Duodenal mucosa (tissue), 2 donors: Measurements from ENCODE around the gene SMIM13.

Experiments
- H3K27ac ChIP-seq: one replicate; pipeline ENCODE4 v1.7.0; 2013; ENCODE audit warnings: low read depth, low read length
- H3K27me3 ChIP-seq, 2 donors: one replicate each; pipeline ENCODE4 v1.7.0; 2013; ENCODE audit warnings: low read length in 2 of 2, control low read depth in 1 of 2; ENCODE audit not compliant: insufficient read depth in 2 of 2, control insufficient read depth in 1 of 2
- H3K36me3 ChIP-seq, 2 donors: one replicate each; pipeline ENCODE4 v1.7.0; 2013; ENCODE audit warnings: low read length in 2 of 2, control low read depth in 1 of 2; ENCODE audit not compliant: insufficient read depth in 2 of 2, control insufficient read depth in 1 of 2
- H3K4me1 ChIP-seq, 2 donors: one replicate each; pipeline ENCODE4 v1.7.0; 2013; ENCODE audit warnings: low read length in 2 of 2, control low read depth in 1 of 2; ENCODE audit not compliant: insufficient read depth in 2 of 2, control insufficient read depth in 1 of 2
- H3K4me3 ChIP-seq, 2 donors: one replicate each; pipeline ENCODE4 v1.7.0; 2013; ENCODE audit warnings: low read length in 2 of 2, low read depth in 1 of 2
- H3K9ac ChIP-seq, 2 donors: one replicate each; pipeline ENCODE4 v1.7.0; 2013; ENCODE audit warnings: low read length in 2 of 2, low read depth in 1 of 2
- H3K9me3 ChIP-seq, 2 donors: one replicate each; pipeline ENCODE4 v1.7.0; 2013; ENCODE audit warnings: low read length in 2 of 2, control low read depth in 1 of 2; ENCODE audit not compliant: control insufficient read depth in 1 of 2

The SMIM13 gene

DNA sequence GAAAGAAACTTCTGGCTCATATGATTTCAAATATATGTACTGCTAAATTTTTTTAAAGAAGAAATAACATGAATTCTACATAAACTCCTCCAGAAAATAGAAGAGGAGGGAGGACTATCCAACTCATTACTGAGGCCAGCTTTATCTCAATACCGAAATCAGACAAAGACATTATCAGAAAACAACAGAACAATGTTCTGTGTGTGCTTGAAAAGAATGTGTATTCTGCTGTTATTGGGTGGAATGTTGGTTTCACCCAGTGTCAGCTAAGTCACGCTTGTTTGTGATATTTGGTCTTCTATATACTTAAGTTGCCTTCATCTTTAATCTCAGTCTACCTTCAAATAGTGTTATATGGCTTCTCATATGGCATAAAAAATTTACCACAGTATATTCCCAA is 30.9 kb upstream of the SMIM13 start:
- Histone ChIP-seq H3K27me3 (no peaks in the 10 kb centered on the region), H3K9ac (no peak overlapping the region), H3K4me1 (peaks cover 0 to 10% of the 10 kb centered on the region in 2 donors), H3K36me3 (no peaks in the 10 kb centered on the region), H3K27ac (no peak overlapping the region), H3K4me3 (no peak overlapping the region), H3K9me3 (no peaks in the 10 kb centered on the region)

DNA sequence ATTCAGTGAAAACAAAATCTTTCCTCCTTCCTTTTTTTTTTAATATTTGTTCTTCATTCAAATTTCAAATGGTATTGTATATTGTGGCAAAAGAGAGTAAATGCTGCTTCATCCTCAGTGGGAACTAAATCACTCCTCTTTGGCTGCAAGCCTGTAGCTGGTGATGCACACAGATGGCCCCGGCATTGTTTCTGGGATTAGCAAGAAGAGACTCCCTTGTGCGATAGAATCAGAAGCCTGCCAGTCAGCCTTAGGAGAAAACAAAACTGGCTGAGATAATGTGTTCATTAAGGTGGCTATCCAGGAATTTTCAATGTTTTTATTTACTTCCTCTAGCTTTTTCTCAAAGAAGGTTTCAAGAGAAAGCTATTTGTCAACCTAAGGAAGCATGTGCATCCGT is 28.8 kb upstream of the SMIM13 start:
- H3K27ac ChIP-seq = no peak overlapping the region

DNA sequence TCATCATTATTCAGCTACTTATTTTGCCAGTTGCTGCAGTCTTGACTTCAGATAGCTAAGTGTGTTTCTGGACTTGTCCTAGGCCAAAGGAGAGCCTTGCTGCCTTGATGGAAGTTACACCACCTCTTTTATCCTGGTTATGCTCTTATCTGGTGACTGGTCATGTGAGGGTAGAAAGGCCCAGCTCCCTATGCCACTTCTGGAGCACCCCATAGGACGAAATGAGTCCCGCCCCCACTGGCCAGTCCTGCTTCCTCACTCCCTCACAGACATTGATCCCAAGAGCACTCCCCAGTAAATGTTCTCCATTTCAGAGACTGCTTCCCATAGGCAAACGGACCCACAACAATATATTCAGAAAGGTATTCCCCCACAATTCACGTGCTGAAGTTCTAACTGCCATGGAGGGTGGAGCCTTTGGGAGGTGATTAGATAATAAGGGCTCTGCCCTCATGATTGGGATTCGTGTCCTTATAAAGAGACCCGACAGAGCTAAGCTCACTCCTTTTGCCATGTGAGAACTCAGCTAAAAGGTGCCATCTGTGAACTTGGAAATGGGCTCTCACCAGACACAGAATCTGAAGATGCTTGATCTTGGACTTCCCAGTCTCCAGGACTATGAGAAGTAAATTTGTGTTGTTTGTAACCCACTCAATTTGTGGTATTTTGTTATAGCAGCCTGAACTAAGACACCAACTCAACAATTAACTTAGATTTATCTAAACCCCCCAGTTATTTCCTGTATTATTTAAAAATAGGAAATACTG is 28.0 kb upstream of the SMIM13 start:
- no peak overlapping the region for H3K27ac ChIP-seq
- no peaks in the 10 kb centered on the region for H3K27me3 ChIP-seq
- no peaks in the 10 kb centered on the region for H3K9me3 ChIP-seq
- H3K9ac ChIP-seq = no peak overlapping the region
- peaks cover 0 to 17% of the 10 kb centered on the region in 2 donors for H3K4me1 ChIP-seq
- H3K4me3 ChIP-seq = no peak overlapping the region
- no peaks in the 10 kb centered on the region for H3K36me3 ChIP-seq

More for the DNA sequence above, 28.8 kb upstream of the SMIM13 start:
- Histone ChIP-seq H3K4me3 (no peak overlapping the region), H3K4me1 (peaks cover 0 to 17% of the 10 kb centered on the region in 2 donors), H3K9ac (no peak overlapping the region), H3K36me3 (no peaks in the 10 kb centered on the region), H3K27me3 (no peaks in the 10 kb centered on the region), H3K9me3 (no peaks in the 10 kb centered on the region)

DNA sequence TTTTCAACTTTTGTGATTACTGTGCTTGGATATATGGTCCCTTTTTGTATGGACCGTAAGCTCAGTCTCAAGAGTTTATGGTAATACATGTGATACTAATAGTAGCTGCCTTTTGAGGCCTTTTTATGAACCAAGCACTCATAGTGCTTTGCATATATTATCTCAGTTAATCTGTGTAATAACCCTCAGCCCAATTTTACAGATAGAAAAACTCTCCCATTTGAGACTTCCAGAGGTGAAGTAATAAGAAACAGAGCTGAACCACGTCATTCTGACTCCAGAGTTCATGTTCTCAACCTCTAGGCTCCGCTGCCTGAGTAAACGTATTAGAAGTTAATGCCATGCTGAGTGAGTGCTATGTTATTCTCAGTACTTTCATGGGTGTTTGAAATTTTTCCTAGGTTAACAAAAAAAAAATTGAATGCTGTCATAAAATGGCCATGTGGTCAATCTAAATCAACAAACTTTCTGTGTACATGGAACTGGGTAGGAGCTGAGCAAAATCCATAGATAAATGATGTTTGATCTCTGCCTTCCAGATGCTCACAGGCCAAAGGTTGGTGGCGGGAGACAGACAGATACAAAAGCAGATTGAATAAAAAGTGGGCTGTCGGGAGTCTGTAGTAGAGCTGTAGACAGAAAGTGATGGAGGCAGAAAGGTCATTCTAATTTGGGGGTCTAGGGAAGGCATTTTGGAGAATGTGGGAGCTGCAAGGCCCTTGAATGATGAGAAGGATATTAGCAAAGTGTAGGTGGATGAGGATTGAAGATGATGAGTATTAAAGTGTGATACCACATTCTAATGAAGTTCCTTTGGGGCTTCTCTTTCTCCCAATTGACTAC is 26.9 kb upstream of the SMIM13 start:
- no peak overlapping the region for H3K27ac ChIP-seq

DNA sequence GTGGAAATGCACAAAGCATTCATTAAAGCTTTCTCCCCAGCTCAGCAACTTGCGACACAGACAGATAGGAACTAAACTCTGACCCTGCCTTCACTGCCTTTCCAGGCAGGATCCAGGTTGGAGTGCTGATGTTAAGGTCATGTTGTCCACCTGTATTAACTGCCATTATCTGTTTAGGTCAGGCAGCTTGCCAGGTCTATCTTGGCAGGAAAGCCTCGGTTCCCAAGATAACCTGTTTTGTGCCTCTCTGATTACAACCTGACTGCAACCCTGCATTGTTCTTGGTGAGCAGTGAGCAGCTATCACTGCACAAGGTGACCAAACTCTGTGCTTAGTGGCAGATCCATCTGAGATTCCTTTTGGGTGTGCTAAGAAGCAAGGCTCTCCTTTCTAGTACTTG is 26.3 kb upstream of the SMIM13 start:
- Histone ChIP-seq H3K36me3 (no peaks in the 10 kb centered on the region), H3K9ac (no peak overlapping the region), H3K4me3 (no peak overlapping the region), H3K27ac (no peak overlapping the region), H3K4me1 (peaks cover 0 to 17% of the 10 kb centered on the region in 2 donors), H3K9me3 (no peaks in the 10 kb centered on the region), H3K27me3 (no peaks in the 10 kb centered on the region)

More for the DNA sequence above, 26.9 kb upstream of the SMIM13 start:
- Histone ChIP-seq H3K9me3 (no peaks in the 10 kb centered on the region), H3K36me3 (no peaks in the 10 kb centered on the region), H3K9ac (no peak overlapping the region), H3K27me3 (no peaks in the 10 kb centered on the region), H3K4me3 (no peak overlapping the region), H3K4me1 (peaks cover 0 to 17% of the 10 kb centered on the region in 2 donors)

DNA sequence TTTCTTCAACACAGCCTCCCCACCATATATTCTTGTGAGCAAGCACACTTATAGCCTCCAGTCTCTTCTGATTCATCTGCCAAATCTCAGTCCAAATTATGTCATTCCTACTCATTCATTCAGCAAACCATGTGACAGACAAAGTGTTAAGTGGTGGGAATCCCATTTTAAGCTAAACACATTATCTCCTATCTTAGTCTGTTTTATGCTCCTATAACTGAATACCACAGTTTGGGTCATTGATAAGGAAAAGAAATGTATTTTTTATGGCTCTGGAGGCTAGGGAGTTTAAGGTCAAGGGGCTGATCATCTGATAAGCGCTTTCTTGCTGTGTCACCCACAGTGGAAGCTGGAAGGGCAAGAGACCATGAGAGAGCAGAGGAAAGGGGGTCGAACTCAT is 23.9 kb upstream of the SMIM13 start:
- Histone ChIP-seq H3K9ac (no peak overlapping the region), H3K27me3 (no peaks in the 10 kb centered on the region), H3K36me3 (no peaks in the 10 kb centered on the region), H3K4me3 (no peak overlapping the region), H3K9me3 (no peaks in the 10 kb centered on the region), H3K4me1 (peaks cover 0 to 17% of the 10 kb centered on the region in 2 donors), H3K27ac (no peak overlapping the region)

DNA sequence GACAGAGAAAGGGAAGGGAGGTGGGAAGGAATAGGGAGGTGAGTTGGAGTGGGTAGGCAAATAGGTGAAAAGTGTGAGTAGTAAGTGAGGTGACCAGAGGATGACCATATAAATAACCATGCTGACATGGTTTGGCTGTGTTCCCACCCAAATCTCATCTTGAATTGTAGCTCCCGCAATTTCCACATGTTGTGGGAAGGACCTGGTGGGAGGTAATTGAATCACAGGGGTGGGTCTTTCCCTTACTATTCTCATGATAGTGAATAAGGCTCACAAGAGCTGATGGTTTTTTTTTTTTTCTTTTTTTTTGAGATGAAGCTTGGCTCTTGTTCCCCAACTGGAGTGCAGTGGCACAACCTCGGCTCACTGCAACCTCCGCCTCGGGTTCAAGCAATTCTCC is 21.5 kb upstream of the SMIM13 start:
- Histone ChIP-seq H3K9me3 (no peaks in the 10 kb centered on the region), H3K9ac (no peak overlapping the region), H3K4me3 (no peak overlapping the region), H3K4me1 (peaks cover 0 to 13% of the 10 kb centered on the region in 2 donors), H3K27ac (no peak overlapping the region), H3K36me3 (no peaks in the 10 kb centered on the region), H3K27me3 (no peaks in the 10 kb centered on the region)

DNA sequence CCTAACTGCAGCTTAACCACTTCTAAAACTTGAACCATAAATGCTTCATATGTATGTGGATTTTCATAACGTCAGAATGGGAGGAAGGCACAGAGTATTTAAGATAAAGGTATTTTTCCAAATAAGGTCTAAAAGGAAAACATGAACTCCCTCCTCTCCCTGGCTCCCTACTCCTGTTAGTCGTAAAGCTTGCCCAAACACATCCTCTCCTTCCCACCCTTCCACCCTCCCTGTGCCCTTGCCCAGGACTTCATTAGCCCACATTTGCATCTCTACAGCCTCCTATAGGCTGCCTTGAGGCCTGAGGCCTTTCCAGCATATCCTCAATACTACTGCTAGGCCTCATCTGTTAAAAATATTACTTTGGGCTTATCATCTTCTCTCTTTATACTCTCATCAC is 17.1 kb upstream of the SMIM13 start:
- Histone ChIP-seq H3K27ac (no peak overlapping the region), H3K9me3 (no peaks in the 10 kb centered on the region), H3K36me3 (no peaks in the 10 kb centered on the region), H3K4me1 (no peaks in the 10 kb centered on the region), H3K4me3 (no peak overlapping the region), H3K9ac (no peak overlapping the region), H3K27me3 (no peaks in the 10 kb centered on the region)

DNA sequence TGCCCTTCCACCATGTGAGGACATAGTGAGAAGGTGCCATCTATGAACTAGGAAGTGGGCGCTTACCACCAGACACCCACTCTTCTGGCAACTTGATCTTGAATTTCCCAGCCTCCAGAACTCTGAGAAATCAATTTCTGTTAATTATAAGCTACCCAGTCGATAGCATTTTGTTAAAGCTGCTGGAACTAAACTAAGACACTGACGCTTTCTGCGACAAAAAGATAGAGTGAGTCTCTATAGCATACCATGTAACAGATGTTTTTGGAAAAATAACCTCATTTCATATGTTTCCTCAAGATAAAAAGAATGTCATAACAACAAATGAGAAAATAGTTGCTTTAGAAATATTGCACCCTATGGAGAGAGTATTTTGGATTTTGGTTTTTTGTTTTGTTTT is 15.4 kb upstream of the SMIM13 start:
- H3K36me3 ChIP-seq = no peaks in the 10 kb centered on the region
- H3K4me3 ChIP-seq = no peak overlapping the region
- H3K27me3 ChIP-seq = no peaks in the 10 kb centered on the region
- H3K9ac ChIP-seq = no peak overlapping the region
- H3K4me1 ChIP-seq = no peaks in the 10 kb centered on the region
- H3K9me3 ChIP-seq = no peaks in the 10 kb centered on the region
- H3K27ac ChIP-seq = no peak overlapping the region

DNA sequence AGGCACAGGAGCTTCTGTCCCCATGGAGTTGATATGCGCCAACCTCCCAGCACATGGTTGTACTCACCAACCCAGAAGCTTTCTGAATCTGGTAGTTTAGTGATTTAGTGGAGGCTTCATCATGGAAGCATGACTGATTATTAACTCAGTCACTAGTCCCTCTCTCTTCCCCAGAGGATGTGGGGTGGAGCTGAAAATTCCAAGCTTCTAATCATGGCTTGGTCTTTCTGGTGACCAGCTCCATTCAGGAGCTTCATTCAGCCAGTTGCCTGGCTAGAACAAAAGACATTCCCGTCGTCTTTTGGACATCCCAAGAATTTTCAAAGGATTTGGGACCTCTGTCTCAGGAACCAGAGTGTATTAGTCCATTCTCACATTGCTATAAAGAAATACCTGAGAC is 13.3 kb upstream of the SMIM13 start:
- Histone ChIP-seq H3K9me3 (no peaks in the 10 kb centered on the region), H3K36me3 (no peaks in the 10 kb centered on the region), H3K27ac (no peak overlapping the region), H3K4me3 (no peak overlapping the region), H3K9ac (no peak overlapping the region), H3K4me1 (no peaks in the 10 kb centered on the region), H3K27me3 (no peaks in the 10 kb centered on the region)
